AML-193 (cell line): ENCODE results near the gene ALKBH4.
"Not testable (repeated sequence)": the region's sequence is repeated elsewhere in the genome, so short reads cannot be mapped to it uniquely, and the experiment has no call there.

Experiments used
- DNase-seq, 2 experiments: peaks; one replicate each; lab custom pipeline; 2025; lab: John Stamatoyannopoulos, UW

The ALKBH4 gene

GRCh38 chr7:102464577-102465280 lies at the start of gene ALKBH4, which contains the start of gene LRWD1:
ALKBH4 (minus strand) TSS chr7:102464863; CDS start chr7:102464836, 27 bp downstream.
LRWD1 (plus strand) TSS chr7:102464984; CDS start chr7:102465081, 97 bp downstream.
- peak; percentile 86 to 87 for DNase-seq

- not testable (repeated sequence) for DNase-seq
These were observed 48.1 kb upstream of the ALKBH4 start for GRCh38 chr7:102512642-102513221.

GRCh38 chr7:102511860-102512522 lies 47.3 kb upstream of the ALKBH4 start:
- not testable (repeated sequence) for DNase-seq

GRCh38 chr7:102510575-102510974 lies 45.9 kb upstream of the ALKBH4 start:
- not testable (repeated sequence) for DNase-seq

- not testable (repeated sequence) for DNase-seq
These were observed 42.9 kb upstream of the ALKBH4 start for GRCh38 chr7:102507410-102508088.

- DNase-seq, result not testable (repeated sequence)
These were observed 40.9 kb upstream of the ALKBH4 start for GRCh38 chr7:102505298-102506185.

GRCh38 chr7:102503141-102503540 lies 38.5 kb upstream of the ALKBH4 start:
- not testable (repeated sequence) for DNase-seq

GRCh38 chr7:102498321-102498720 lies 33.7 kb upstream of the ALKBH4 start:
- DNase-seq, result not testable (repeated sequence)

- not testable (repeated sequence) for DNase-seq
These were observed 32.6 kb upstream of the ALKBH4 start for GRCh38 chr7:102497308-102497707.

GRCh38 chr7:102496861-102497260 lies 32.2 kb upstream of the ALKBH4 start:
- not testable (repeated sequence) for DNase-seq

- DNase-seq, result not testable (repeated sequence)
These were observed 29.9 kb upstream of the ALKBH4 start for GRCh38 chr7:102494473-102495149.

- not testable (repeated sequence) for DNase-seq
These were observed 29.4 kb upstream of the ALKBH4 start for GRCh38 chr7:102494026-102494425.

- not testable (repeated sequence) for DNase-seq
These were observed 28.7 kb upstream of the ALKBH4 start for GRCh38 chr7:102493220-102493935.

- not testable (repeated sequence) for DNase-seq
These were observed 25.9 kb upstream of the ALKBH4 start for GRCh38 chr7:102490529-102491075.

GRCh38 chr7:102484317-102484716 lies 19.7 kb upstream of the ALKBH4 start:
- not testable (repeated sequence) for DNase-seq

GRCh38 chr7:102481962-102482361 lies 17.3 kb upstream of the ALKBH4 start:
- DNase-seq, result not testable (repeated sequence)

- not testable (repeated sequence) for DNase-seq
These were observed 15.4 kb upstream of the ALKBH4 start for GRCh38 chr7:102479982-102480637.

- DNase-seq, result not testable (repeated sequence)
These were observed 14.5 kb upstream of the ALKBH4 start for GRCh38 chr7:102479209-102479584.
